NT2/D1 (cell line): Measurements from ENCODE around the gene WDR88.

ENCODE experiments used
- YY1 ChIP-seq: IDR thresholded peaks from 2 replicates; pipeline ENCODE4 v1.6.1; 2011; ENCODE audit not compliant: insufficient read length, insufficient read depth
- ZNF274 ChIP-seq: IDR thresholded peaks from 2 replicates; pipeline ENCODE4 v1.6.1; 2011; ENCODE audit warnings: mild to moderate bottlenecking, low read depth, low read length

- TF ChIP-seq YY1 (no peak), ZNF274 (no peak)
Measured at GRCh38 chr19:33204136-33204973, 72.4 kb downstream of the WDR88 start.
